HCEC 1CT (cell line): Measurements from ENCODE around the gene ZNF581.

Experiments used
- DNase-seq: peaks from one replicate; pipeline ENCODE4 v3.0.0-alpha.2; 2017

The ZNF581 gene

DNA sequence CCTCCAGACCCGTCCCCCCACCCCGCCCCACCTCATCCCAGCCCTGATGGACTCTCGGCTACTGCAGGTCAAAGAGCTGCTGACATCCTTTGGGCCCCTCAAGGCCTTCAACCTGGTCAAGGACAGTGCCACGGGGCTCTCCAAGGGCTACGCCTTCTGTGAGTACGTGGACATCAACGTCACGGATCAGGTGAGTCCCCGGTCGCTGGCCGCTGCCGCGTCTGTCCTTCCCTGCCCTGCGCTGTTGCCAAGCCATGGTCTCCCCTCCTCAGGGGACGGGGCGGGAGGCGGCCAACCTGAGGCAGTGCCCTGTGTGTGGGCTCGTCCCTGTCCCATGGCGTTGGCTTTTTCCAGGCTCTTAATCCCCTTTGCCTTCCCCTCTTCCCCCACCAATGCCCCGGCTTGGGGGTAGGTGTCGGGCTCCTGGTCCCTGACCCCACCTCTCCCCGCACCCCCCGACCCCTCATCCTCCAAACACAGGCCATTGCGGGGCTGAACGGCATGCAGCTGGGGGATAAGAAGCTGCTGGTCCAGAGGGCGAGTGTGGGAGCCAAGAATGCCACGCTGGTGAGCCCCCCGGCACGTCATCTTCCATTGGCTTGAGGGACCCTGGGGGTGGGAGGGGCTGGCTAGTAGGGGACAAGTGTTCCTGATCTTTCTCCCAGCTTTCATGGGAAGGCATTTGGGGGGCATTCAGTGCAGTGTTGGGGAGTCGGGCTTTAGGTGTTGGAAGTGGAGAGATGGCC, 25.3 kb downstream of the ZNF581 start:
- DNase-seq, result no peak

DNA sequence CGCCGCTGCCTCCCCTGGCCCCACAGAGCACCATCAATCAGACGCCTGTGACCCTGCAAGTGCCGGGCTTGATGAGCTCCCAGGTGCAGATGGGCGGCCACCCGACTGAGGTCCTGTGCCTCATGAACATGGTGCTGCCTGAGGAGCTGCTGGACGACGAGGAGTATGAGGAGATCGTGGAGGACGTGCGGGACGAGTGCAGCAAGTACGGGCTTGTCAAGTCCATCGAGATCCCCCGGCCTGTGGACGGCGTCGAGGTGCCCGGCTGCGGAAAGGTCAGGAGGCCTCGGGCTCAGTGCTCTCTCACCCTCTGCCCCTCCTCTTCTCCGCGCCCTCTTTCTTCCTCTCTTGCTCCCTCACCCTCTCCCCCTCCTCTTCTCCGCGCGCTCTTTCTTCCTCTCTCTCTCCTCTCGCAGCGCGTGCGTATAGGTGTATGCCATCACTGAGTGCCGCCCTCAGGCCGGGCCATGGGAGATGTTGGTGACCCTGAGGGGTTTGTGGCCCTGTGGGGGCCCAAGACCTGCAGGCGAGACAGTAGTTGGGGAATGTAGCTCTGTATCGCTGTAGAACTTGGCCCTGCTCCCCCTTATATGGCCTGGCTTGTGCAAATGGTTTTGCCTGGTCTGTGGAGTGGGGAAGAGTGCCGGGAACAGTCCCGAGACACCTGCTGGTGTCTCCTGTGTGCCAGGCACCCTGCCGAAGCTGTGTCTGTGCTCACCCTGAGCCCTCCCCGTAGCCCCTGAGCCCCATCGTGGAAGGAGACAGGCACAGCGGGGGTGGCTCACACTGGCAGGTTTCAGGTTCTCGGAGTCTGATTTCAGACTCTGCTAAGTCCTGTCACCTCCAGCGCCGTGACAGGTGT, 26.2 kb downstream of the ZNF581 start:
- DNase-seq, result no peak

DNA sequence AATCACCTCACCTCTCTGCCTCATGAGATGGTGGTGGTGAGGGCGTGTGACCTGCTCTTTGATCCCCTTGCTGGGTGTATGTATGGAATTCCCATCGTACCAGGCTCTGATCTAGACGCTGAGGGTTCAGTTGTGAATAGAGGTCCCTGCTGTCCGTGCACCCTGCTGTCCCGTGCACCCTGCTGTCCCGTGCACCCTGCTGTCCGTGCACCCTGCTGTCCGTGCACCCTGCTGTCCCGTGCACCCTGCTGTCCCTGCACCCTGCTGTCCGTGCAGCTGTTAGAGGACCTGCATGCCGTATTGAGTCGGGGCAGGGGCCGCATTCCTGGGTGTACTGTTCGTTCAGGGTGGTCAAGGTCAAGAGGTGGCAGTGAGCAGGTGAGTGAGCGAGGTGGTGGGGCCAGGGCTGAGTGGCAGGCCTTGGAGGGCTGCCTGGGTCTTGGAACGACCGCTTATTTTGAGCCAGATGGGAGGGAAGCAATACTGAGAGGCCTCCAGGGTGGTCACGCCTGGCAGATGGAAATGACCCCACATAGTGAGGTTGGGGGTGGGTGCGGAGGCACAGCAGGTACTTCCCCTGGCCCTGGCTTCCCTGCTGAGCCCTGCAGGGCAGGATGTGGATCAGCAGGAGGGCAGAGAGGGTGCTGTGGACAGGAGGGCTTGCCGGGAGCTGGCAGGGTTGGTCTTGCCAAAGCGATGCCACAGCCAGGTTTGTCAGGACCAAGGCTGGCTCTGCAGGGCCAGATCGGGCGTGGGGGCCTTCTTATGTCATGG, 27.0 kb downstream of the ZNF581 start:
- DNase-seq, result no peak

DNA sequence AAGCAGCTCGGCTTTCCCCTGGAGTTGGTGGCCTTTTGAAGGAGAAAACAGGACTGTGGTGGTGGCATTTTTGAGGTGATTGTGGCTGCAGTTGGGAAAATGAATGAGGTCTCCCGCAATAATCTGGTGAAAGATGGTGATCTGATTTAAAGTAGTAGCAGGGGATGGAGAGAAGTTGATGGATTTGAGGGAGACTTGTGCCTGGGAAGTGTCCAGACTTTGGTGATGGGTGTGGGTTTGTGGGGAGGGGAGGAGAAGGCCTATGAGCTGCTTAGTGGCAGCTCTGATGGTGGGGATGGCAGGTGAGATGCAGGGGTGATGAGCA, 27.6 kb downstream of the ZNF581 start:
- DNase-seq, result no peak

DNA sequence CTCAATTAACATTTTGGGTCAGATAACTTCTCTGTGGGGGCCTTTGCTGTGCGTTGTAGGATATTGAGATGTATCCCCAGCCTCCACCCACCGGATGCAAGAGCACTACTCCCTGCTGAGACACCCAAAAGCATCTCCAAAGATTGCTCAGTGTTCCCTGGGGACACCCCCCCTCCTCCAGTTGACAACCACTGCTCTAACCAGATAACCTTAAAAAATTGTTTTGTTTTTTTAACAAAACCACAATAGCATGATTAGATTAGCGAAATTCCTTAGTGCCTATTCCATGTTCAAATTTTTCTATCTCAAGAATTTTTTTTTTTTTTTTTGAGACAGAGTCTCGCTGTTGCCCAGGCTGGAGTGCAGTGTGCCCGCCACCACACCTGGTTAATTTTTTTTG, 29.0 kb downstream of the ZNF581 start:
- DNase-seq, result no peak

DNA sequence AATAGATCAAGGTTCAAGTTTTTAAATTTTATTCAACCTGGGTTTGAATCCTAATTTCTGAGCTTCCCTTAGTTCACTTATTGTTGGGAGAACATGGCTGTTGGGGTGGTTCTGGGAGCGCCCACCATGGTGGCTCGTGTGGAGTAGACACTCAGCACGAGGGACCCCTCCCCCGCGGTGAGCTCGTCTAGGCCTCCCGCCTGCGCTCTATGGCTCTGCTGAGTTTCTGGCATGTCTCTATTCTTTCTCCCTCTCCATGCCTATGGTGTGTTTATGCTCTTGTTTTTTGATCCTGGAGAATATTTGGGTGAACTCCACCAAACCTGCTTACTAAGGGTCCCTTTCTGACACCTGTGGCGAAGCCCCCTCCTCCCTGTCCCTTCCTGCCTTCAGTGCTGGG, 30.0 kb downstream of the ZNF581 start:
- no peak for DNase-seq

DNA sequence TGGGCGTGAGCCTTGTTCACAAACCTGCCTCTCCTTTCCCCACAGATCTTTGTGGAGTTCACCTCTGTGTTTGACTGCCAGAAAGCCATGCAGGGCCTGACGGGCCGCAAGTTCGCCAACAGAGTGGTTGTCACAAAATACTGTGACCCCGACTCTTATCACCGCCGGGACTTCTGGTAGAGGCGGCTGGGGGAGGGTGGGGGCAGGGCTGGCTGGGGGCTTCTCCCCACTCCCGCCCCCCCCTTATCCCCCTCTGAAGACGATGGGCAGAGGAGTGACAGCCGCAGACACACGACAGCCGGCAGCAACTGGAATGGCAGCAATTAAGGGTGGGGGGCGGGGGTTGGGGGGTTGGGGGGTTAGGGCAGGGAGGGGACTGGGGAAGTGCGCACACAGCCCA, 30.4 kb downstream of the ZNF581 start:
- DNase-seq, result no peak

DNA sequence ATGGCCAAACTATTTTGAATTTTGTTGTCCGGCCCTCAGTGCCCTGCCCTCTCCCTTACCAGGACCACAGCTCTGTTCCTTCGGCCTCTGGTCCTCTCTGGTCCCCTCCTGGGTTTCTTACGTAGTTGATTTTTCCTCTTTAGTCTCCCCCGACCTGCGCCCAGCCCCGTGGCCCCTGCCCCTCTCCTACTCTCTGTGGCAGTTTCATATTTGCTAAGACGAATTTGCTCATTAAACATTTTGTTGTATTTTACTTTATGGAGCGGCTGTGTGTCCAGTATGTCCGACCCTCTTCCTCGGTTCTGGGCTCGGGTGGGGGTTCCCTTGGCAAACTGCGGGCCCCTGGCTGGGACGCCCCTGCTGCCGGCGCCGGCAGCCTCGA, 31.0 kb downstream of the ZNF581 start:
- no peak for DNase-seq

DNA sequence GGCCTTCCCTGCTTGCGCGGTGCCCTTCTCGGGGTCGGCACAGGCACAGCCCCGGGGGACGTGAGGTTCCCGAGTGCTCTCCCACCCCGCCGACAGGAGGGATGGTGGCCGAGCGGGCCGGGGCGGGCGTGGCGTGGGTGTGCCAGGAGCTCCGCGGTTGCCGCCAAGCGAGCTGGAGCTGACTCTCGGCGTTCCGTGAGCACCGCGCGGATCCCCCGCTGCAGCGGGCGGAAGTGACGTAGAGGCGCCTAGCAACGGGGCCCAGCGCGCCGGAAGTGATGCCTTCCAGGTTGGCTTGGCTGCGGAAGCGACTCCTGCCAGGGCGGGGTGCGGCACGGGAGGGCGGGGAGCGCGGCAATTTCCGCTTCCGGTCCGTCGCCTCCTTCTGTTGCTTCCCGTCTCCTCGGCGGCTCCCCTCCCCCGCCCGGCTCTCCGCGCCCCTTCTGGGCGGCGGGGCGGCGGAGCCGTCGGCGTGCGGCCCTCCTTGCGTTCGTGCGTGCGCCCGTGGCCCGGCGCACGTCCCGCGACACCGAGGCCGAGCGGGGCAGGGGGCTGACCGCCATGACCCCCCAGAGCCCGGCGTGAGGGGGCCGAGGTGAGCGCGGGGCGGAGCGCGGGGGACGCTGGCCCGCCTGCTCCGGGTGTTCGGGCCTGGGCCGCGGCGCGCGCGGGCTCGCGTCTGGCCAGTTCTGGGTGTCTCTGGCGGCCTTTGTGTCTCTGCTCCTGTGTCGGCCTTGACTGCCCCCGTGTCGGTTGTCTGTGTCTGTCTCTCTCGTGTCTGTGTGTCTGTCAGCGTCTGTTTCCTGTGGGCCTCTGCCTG, 31.6 kb downstream of the ZNF581 start, which contains the start of gene EPN1:
Gene EPN1 (plus strand): TSS at position 386 of the 820 bp plus-strand sequence. CDS start 3,402 bp downstream, outside the sequence.
- DNase-seq, result peak; percentile 96

DNA sequence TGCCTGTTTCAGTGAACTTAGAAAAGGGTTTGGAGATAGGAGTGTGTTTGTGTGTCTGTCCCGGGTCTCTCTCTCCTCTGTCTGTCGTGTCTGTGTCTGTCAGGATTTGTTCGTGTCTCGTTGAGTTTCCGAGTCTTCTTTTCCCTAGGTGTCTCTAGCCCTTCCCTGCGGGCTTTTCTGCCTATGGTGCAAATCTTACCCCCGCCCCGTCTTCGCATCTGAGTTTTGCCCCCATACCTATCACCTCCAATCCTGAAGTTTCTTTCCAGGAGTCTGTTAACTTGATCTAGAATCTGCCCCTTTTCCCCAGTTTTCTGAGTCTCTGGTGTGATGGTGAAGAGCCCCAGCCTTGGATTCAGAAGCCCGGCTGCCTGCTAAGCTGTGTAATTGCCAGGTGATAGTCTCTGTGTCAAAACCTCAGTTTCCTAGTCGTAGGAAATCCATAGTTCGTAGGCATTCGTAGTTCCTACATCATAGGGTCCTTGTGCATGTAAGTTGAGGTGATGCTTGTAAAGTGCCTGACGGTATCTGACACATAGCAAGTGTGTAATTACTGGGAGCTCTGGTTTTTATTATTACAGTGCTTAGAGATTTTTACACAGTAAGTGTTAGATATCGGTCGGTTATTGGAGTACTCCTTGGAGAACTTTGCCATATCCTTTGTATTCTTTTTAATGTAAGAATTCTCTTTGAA, 32.4 kb downstream of the ZNF581 start:
- no peak for DNase-seq

DNA sequence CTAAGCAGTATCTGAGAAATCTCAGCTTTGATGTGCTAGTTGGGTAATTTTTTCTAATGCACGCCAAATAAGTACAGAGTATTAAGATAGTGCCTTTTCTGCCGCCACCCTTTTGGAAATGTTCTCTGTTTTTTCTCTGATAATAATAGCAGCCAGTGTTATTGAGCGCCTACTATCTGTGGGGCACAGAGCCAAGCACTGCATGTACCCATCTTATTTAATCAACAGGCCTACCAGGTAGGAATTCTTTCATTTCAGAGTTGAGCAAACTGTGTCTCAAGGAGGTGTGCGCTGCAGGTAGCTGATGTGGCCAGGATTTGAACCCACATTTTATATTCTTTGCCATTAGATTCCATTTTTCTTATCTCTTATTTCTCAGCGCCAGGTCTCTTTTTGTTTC, 32.9 kb downstream of the ZNF581 start:
- DNase-seq, result peak; percentile 18

DNA sequence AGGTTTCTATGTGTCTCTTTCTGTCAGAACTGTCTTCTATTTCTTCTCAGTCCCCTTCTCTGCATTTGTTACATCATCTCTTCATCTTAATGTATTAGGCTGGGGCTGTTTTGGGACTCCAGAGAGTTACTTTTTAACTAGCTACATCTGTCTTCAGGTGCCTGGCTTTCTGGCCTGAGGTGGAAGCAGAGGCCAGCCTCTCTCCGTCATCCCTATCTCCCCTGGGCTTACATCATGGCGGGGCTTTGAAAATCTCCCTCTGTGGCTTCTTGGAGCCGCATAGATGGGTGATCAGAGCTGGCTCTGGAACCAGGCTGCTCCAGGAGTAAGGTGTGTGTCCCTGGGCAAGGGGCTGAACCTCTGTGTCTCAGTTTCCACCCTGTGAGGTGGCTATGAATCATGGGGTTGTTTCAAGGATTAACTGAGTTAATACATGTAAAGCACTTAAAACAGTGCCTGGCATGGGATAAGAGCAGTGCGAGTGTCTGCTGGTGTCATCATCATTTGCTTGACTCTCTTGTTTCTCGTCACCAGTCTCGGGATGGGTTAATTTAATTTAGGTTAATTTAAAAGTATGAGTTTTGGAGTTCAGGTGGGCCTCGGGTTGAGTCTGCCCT, 33.5 kb downstream of the ZNF581 start:
- DNase-seq, result no peak

DNA sequence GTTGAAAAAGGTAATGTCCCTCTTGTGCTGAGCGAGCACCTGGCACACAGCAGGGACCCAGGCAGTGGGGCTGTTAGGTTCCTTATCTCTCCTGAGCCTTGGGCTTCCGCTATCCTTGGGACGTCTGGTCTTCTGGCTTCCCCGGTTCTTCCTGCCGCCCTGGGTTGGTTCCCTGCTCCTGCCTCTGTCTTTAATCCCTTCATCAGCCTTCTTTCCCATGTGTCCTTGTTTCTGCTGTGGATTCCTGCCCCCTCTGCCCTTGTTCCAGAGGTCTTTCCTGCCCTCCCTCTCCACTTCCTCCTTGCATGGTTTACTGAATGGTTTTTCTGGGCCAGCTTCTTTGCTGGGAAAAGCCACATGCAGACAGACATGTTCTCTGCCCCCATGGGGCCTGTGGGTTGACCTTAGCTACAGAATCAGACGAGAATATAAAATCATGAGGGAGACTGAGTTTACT, 34.2 kb downstream of the ZNF581 start:
- DNase-seq, result no peak

DNA sequence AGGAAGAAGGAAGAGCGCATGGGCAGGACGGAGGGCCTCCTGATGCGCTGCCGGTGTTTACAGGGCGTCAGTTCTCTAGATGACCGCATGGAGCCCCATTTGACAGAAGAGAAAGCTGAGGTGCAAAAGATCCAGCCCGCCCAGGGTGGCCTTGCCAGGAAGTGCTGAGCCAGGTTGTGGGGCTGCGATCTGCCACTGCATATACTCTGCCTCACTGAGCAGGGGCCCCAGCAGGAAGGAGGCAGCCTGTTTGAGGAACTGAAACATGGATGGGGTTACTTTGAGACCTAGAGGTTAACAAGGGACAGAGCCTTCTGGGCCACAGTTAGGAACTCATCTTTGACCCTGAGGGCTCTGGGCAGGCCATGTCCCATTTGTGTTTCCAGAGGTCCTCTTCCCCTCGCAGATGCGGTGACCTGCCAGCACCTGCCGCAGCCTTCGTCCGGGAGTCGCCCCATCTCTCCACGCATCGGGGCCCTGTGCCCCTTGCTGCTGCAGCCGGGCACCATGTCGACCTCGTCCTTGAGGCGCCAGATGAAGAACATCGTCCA, 34.7 kb downstream of the ZNF581 start:
- DNase-seq, result no peak

DNA sequence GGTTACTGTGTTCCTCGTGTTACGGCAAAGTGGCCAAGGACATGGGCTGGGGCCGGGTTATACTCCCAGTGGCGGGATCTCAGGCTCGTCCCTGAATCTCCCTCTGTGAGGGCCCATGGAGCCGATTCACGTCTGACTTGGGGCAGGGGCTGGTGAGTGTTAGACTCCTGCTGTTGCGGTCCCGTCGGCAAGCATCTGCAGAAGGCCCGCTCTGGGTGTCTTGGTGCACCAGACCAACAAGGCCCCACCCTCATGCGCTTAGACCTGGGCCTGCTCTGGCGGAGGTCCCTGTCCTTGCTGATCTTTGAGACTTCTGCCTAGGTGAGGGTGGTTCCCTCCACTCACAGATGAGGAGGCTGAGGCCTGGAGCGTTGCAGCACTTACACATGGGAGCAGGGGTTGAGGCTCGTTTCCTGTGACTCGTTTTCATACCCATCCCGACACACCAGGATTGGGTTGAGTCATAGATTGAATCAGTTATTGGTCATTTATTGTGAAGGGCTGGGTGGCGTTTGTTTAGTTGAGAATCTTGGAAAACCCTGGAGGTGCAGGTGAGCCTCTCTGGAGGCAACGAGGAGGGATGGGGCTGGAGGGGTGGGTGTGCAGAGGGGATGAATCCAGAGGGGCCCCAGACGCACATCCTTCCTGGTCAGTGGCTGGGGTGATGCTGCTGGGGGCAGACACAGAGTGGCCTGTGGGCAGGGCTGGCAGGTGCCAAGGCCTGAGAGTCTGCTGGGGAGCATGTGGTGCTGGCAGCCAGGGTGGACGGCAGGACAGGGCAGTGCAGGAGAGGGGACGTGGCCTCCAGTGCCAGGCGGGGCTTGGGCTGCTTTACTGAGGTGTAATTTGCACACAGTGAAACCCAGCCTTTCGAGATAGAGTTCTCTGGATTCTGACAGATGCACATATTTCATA, 36.2 kb downstream of the ZNF581 start:
- DNase-seq, result peak; percentile 74

DNA sequence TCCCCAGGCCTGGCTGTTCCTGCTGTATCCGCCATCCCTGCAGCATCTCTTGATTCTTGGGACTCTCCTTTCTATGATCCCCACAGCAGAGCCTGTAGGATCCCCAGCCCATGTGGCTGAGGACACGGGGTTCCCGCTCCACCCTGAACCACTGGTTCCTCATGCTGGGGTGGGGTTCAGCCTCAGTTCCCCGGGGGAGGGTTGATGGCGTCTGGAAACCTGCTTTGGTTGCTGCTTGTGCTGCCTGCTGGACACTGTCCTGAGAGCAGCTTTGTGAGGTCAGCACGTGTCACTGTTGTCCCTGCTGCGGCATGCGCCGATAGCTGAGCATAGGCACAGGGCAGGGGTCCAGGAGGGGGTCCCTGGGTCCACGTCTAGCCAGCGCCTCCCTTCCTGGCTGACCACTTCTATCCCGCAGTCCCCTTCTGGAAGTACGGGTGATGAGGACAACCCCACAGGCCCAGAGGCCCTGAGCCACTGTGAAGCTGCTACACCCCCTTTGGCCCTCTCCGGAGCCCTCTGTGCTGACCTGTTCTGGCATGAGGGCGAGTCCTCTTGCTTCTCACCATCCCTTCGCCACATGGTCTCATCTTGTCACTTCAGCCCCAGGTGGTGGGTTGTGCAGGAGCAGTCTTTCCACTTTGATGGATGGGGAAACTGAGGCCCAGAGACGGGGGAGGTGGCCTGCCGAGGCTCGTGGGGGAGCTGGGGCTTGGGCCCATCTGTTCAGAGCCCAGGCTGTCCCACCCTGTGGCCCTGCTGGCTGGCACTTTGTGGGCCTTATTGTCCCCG, 37.1 kb downstream of the ZNF581 start:
- no peak for DNase-seq

DNA sequence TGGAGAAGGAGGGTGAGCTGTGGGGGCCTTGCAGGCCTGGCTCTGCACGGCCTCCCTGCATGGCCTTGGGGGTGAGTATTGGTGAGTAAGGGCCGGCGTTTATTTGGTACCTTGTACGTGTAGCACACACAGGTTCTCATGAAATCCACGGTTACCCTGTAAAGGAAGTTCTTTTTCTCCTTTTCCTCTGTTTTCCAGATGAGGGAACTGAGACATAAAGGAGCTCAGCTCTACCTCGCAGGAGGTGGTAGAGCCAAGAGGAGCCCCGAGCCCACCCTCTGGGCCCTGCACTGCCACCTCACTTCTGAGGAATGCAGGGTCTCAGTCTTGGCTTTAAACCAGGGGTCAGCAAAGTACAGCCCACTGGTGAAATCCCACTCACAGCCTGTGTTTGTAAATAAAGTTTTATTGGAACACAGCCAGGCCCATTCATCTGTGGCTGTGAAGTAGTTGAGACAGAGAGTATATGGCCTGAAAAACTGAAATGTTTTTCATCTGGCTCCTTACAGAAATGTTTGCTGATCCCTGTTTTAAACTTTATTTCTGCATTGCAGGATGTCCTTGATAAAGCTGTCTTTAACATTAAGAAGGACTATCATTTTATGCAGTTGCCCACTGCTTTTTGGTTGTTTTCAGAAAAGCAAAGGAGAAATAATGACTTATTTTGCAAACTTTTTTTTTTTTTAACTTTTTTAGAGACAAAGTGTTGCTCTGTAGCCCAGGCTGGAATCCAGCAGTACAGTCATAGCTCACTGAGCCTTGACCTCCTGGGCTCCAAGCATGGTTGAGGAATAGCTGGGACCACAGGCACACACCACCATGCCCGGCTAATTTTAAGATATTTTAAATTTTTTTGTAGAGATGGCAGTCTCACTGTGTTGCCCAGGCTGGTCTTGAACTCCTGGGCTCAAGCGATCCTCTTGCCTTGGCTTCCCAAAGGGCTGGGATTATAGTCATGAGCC, 38.0 kb downstream of the ZNF581 start:
- DNase-seq, result no peak
